Neural cell (in vitro differentiated cells): ENCODE data around the gene HMCN2. TPM values are rescaled to one million over a fixed set of nuclear protein-coding genes. Genes with fewer than 3 reads are reported as not detected.

Experiments
- H2AFZ ChIP-seq: fragments of 200-600, 300-800 bp; sonication (generic), shearing (Covaris generic); 2 replicates; pipeline ENCODE4 v1.6.0; 2014; ENCODE audit warnings: low read depth, mild to moderate bottlenecking, antibody characterized with exemption, low read length, moderate library complexity
- H3F3A ChIP-seq: fragments of 200-600 bp; shearing (Covaris generic); 2 replicates; pipeline ENCODE4 v1.6.1; 2016; ENCODE audit warnings: mild to moderate bottlenecking, moderate library complexity, mixed read lengths, antibody characterized with exemption, low read length; ENCODE audit not compliant: insufficient read depth, poor library complexity, severe bottlenecking
- H3K27ac ChIP-seq: fragments of 200-600, 300-800 bp; sonication (generic), shearing (Covaris generic); 2 replicates; pipeline ENCODE4 v1.5.1; 2014; ENCODE audit warnings: mild to moderate bottlenecking, low read length, moderate library complexity
- H3K27me3 ChIP-seq: fragments of 300-800, 200-600 bp; sonication (generic), shearing (Covaris generic); 2 replicates; pipeline ENCODE4 v1.6.0; 2014; ENCODE audit warnings: mild to moderate bottlenecking, low read depth, low read length, moderate library complexity; ENCODE audit not compliant: insufficient read depth
- H3K36me3 ChIP-seq: fragments of 300-800, 200-600 bp; sonication (generic), shearing (Covaris generic); 2 replicates; pipeline ENCODE4 v1.5.1; 2014; ENCODE audit warnings: mild to moderate bottlenecking, antibody characterized with exemption, low read length, moderate library complexity; ENCODE audit not compliant: insufficient read depth
- H3K4me2 ChIP-seq: fragments of 300-800, 200-600 bp; sonication (generic), shearing (Covaris generic); 2 replicates; pipeline ENCODE4 v1.6.0; 2014; ENCODE audit warnings: mild to moderate bottlenecking, low read length
- H3K4me3 ChIP-seq: fragments of 300-800, 200-600 bp; sonication (generic), shearing (Covaris generic); 2 replicates; pipeline ENCODE4 v1.5.1; 2014; ENCODE audit warnings: mild to moderate bottlenecking, low read length, moderate library complexity
- H3K79me2 ChIP-seq: fragments of 200-600 bp; shearing (Covaris generic); replicated peaks from 2 replicates; pipeline ENCODE4 v1.6.0; 2014; ENCODE audit warnings: mild to moderate bottlenecking, low read length, moderate library complexity; ENCODE audit not compliant: insufficient read depth
- H3K9ac ChIP-seq: fragments of 300-800, 200-600 bp; sonication (generic), shearing (Covaris generic); 2 replicates; pipeline ENCODE4 v1.6.1; 2016; ENCODE audit warnings: mild to moderate bottlenecking, low read length, mixed read lengths
- H3K9me2 ChIP-seq: fragments of 200-600 bp; shearing (Covaris generic); 2 replicates; pipeline ENCODE4 v1.6.1; 2016; ENCODE audit warnings: mild to moderate bottlenecking, low read length, mixed read lengths; ENCODE audit not compliant: insufficient read depth
- H3K9me3 ChIP-seq: fragments of 200-600, 300-800 bp; sonication (generic), shearing (Covaris generic); 2 replicates; pipeline ENCODE4 v1.6.1; 2016; ENCODE audit warnings: mild to moderate bottlenecking, mixed run types, low read length, moderate library complexity, mixed read lengths
- H4K20me1 ChIP-seq: fragments of 200-600 bp; shearing (Covaris generic); 2 replicates; pipeline ENCODE4 v1.6.1; 2016; ENCODE audit warnings: mild to moderate bottlenecking, mixed run types; ENCODE audit not compliant: insufficient read depth
- CTCF ChIP-seq: fragments of 450-650 bp; IDR thresholded peaks from 2 replicates; pipeline ENCODE4 v1.5.1; 2014; ENCODE audit warnings: antibody characterized with exemption, mild to moderate bottlenecking, moderate library complexity; ENCODE audit not compliant: poor library complexity, severe bottlenecking
- EP300 ChIP-seq: fragments of 450-650 bp; conservative IDR thresholded peaks from 2 replicates; pipeline ENCODE4 v1.6.1; 2014; ENCODE audit warnings: antibody characterized with exemption, mild to moderate bottlenecking, moderate library complexity; ENCODE audit not compliant: poor library complexity, severe bottlenecking
- EZH2 ChIP-seq: fragments of 200-600, 300-800 bp; shearing (Covaris generic), sonication (generic); IDR thresholded peaks from 2 replicates; pipeline ENCODE4 v1.6.1; 2014; ENCODE audit warnings: antibody characterized with exemption, low read length, borderline replicate concordance, mild to moderate bottlenecking; ENCODE audit not compliant: insufficient read depth, poor library complexity, severe bottlenecking
- MXI1 ChIP-seq: fragments of 450-650 bp; conservative IDR thresholded peaks from 2 replicates; pipeline ENCODE4 v1.6.1; 2014; ENCODE audit warnings: antibody characterized with exemption, mild to moderate bottlenecking; ENCODE audit not compliant: poor library complexity, severe bottlenecking
- POLR2AphosphoS5 ChIP-seq: IDR thresholded peaks from 2 replicates; pipeline ENCODE4 v1.6.1; 2012
- RAD21 ChIP-seq: fragments of 450-650 bp; conservative IDR thresholded peaks from 2 replicates; pipeline ENCODE4 v1.6.1; 2014; ENCODE audit warnings: antibody characterized with exemption, mild to moderate bottlenecking, moderate library complexity
- SMC3 ChIP-seq: fragments of 450-650 bp; conservative IDR thresholded peaks from 2 replicates; pipeline ENCODE4 v1.6.1; 2014; ENCODE audit warnings: antibody characterized with exemption, mild to moderate bottlenecking, moderate library complexity; ENCODE audit not compliant: poor library complexity
- TAF1 ChIP-seq: IDR thresholded peaks from 2 replicates; pipeline ENCODE4 v1.6.1; 2012; ENCODE audit warnings: low read depth
- polyA plus RNA-seq: library from polyadenylated mRNA; depleted of rRNA; stranded (reverse); fragments of >200 nt; gene quantifications from 2 replicates; pipeline ENCODE4 v1.2.3, GENCODE V29; 2014
- TF ChIP-seq, protein P1 (sequence below): IDR thresholded peaks from 2 replicates; pipeline ENCODE4 v1.6.1; 2012; ENCODE audit warnings: borderline replicate concordance

The HMCN2 gene
- polyA plus RNA-seq, 1 donor from 2014 or later, result 1.7 TPM

DNA sequence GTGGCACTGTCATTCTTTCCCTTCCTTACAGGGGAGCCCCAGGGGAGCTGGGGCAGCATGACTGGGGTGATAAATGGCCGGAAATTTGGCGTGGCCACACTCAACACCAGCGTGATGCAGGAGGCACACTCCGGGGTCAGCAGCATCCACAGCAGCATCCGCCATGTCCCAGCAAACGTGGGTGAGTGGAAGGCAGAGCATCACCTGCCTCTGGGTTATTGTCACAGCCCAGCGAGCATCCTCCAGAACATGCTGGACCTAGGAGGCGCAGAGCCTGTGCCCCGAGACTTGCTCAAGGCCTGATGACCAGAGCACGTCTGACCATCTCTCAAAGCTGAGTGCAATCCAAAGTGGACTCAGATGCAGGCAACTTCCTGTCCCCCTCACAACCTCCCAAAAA is 157.0 kb downstream of the HMCN2 start:
- Histone ChIP-seq H3K9me3 (no peaks in the 10 kb centered on the region), H4K20me1 (no peaks in the 10 kb centered on the region), H3K4me3 (no peak overlapping the region), H3K79me2 (no peaks in the 10 kb centered on the region), H3K36me3 (no peaks in the 10 kb centered on the region), H3K27me3 (no peaks in the 10 kb centered on the region), H3F3A (no peaks in the 10 kb centered on the region), H3K27ac (no peak overlapping the region), H2AFZ (no peak overlapping the region), H3K4me2 (no peak overlapping the region), H3K9me2 (no peaks in the 10 kb centered on the region), H3K9ac (no peak overlapping the region)
- no peak for TF ChIP-seq MXI1
- no peak for TF ChIP-seq SMC3
- TF ChIP-seq POLR2AphosphoS5, result no peak
- no peak for TF ChIP-seq TAF1

DNA sequence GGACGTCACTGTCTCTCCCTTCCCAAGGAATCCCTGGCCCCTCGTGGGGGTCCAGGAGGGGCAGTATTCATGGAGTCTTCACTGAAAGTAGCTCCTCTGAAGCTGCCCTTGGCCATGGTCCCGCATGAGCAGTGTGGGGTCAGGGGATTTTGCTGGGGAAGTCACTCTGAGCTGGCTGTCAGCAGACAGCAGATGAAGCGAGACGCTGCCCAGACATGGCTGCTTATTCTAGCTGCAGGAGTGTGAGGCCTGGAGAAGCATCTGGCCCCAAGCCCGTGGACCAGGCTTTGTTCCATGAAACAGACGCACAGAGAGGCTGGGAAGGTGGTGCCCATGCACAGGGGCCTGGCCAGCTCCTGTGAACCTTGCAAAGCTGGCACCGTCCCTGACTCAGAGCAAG is 157.7 kb downstream of the HMCN2 start:
- H3K9me2 ChIP-seq, result no peaks in the 10 kb centered on the region

More for the DNA sequence above, 157.7 kb downstream of the HMCN2 start:
- Histone ChIP-seq H3K4me2 (no peak overlapping the region), H3K36me3 (no peaks in the 10 kb centered on the region), H3F3A (no peaks in the 10 kb centered on the region), H3K4me3 (no peak overlapping the region), H3K9ac (no peak overlapping the region), H3K27me3 (no peaks in the 10 kb centered on the region), H3K79me2 (no peaks in the 10 kb centered on the region), H3K27ac (no peak overlapping the region), H2AFZ (no peak overlapping the region), H3K9me3 (no peaks in the 10 kb centered on the region), H4K20me1 (no peaks in the 10 kb centered on the region)
- TF ChIP-seq MXI1 (no peak), SMC3 (no peak), TAF1 (no peak), EP300 (no peak), EZH2 (no peak), CTCF (no peak), RAD21 (no peak), POLR2AphosphoS5 (no peak)
- TF ChIP-seq, protein P1, sequence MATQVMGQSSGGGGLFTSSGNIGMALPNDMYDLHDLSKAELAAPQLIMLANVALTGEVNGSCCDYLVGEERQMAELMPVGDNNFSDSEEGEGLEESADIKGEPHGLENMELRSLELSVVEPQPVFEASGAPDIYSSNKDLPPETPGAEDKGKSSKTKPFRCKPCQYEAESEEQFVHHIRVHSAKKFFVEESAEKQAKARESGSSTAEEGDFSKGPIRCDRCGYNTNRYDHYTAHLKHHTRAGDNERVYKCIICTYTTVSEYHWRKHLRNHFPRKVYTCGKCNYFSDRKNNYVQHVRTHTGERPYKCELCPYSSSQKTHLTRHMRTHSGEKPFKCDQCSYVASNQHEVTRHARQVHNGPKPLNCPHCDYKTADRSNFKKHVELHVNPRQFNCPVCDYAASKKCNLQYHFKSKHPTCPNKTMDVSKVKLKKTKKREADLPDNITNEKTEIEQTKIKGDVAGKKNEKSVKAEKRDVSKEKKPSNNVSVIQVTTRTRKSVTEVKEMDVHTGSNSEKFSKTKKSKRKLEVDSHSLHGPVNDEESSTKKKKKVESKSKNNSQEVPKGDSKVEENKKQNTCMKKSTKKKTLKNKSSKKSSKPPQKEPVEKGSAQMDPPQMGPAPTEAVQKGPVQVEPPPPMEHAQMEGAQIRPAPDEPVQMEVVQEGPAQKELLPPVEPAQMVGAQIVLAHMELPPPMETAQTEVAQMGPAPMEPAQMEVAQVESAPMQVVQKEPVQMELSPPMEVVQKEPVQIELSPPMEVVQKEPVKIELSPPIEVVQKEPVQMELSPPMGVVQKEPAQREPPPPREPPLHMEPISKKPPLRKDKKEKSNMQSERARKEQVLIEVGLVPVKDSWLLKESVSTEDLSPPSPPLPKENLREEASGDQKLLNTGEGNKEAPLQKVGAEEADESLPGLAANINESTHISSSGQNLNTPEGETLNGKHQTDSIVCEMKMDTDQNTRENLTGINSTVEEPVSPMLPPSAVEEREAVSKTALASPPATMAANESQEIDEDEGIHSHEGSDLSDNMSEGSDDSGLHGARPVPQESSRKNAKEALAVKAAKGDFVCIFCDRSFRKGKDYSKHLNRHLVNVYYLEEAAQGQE, result no peak
